Adrenal gland (tissue), 12 donors: ENCODE data around the gene TMC1. TPM values are rescaled to one million over a fixed set of nuclear protein-coding genes. Genes with fewer than 3 reads are reported as not detected.

Experiments used
- DNase-seq, 7 donors: peaks; one replicate each; pipeline ENCODE4 v3.0.0-alpha.2; 2019 to 2020
- H3K27ac ChIP-seq, 5 donors: fragments of 200-600 bp; sonication (generic) in 4 of 5; 1 replicate in 3 of 5; 2 replicates in 2 of 5; pipeline versions ENCODE4 v1.5.1 to v1.8.0; 2016 to 2020; ENCODE audit warnings: mild to moderate bottlenecking in 1 of 5
- H3K27me3 ChIP-seq: fragments of 200-600 bp; 2 replicates; pipeline ENCODE4 v1.8.0; 2021
- H3K36me3 ChIP-seq, 2 donors: fragments of 200-600 bp; replicated peaks in 1 of 2; 1 replicate in 1 of 2; 2 replicates in 1 of 2; pipeline versions ENCODE4 v1.5.1 to v1.8.0; 2018 to 2022
- H3K4me1 ChIP-seq, 2 donors: fragments of 200-600 bp; replicated peaks in 1 of 2; 1 replicate in 1 of 2; 2 replicates in 1 of 2; pipeline versions ENCODE4 v1.5.1 to v1.8.0; 2018 to 2021
- H3K4me3 ChIP-seq, 4 donors: fragments of 200-600 bp; sonication (generic) in 3 of 4; one replicate each; pipeline ENCODE4 v1.5.1; 2016 to 2018
- H3K9me3 ChIP-seq, 3 donors: fragments of 200-600 bp; sonication (generic) in 1 of 3; replicated peaks in 1 of 3; 1 replicate in 2 of 3; 2 replicates in 1 of 3; pipeline versions ENCODE4 v1.5.1 to v1.8.0; 2016 to 2021
- POLR2A ChIP-seq, 2 donors: fragments of 450-650 bp; IDR thresholded peaks; one replicate each; pipeline ENCODE4 v1.6.1; 2017; ENCODE audit warnings: antibody characterized with exemption in 2 of 2, mild to moderate bottlenecking in 2 of 2, moderate library complexity in 1 of 2
- WGBS, 4 donors: extraction: QIAGEN DNeasy Blood & Tissue Kit in 2 of 4; methylation state at CpG; one replicate each; pipeline versions ENCODE4 v1.1.5 to v1.1.7; 2013 to 2017; 5-methylcytosine and 5-hydroxymethylcytosine counted together
- intact Hi-C, 2 donors: fragments of 100-400 bp; cut with DNase I; formaldehyde crosslinking; loops; one replicate each; pipeline versions ENCODE4 v1.14.1 to v1.15.0; 2022 to 2023
- polyA plus RNA-seq, 3 donors: library from polyadenylated mRNA; stranded (reverse); fragments of 200-250 nt in 2 of 3; fragments of 350-450 nt in 1 of 3; fragmentation: Illumina TruSeq in 1 of 3; extraction: RNeasy Lipid Tissue Mini Kit (QIAGEN cat#74804) in 1 of 3; gene quantifications; one replicate each; pipeline ENCODE4 v1.2.3, GENCODE V29; 2013 to 2014
- total RNA-seq, 9 donors: library from RNA; depleted of rRNA in 4 of 9; stranded (reverse); fragments of >200 nt in 4 of 9; fragments of 120-200 nt in 1 of 9; fragmentation: NEBNext Ultra II Directional in 1 of 9; extraction: Animal tissue kit (Norgen Biotek cat#: 25700) in 1 of 9; gene quantifications; one replicate each; pipeline versions ENCODE4 v1.1.0 to v1.2.4, GENCODE V29; 2013 to 2023
- TF ChIP-seq, protein P1 (sequence below), 6 experiments: fragments of 450-650 bp in 4 of 6; fragments of 200-600 bp in 2 of 6; sonication (generic) in 1 of 6; IDR thresholded peaks; 1 replicate in 5 of 6; 2 replicates in 1 of 6; pipeline versions ENCODE4 v1.5.1 to v1.8.0; 2016 to 2021; ENCODE audit warnings: antibody characterized with exemption in 6 of 6, mild to moderate bottlenecking in 2 of 6, moderate library complexity in 1 of 6
- donor health status: healthy with polysubstance abuse.
- donor health status: Bipolar disorder and iron deficiency.
- donor health status: DM: yes; HTN: yes; CAD: no.
- donor health status: DM: no; HTN: no; CAD: no.
- donor health status: DM: no; HTN: no; CAD: no.
- donor health status: DM: yes; HTN: yes; CAD: no.

The TMC1 gene
- total and polyA plus RNA-seq, 12 donors, result 0.22 to 1.5 (median 0.50) TPM; not detected in 7

DNA sequence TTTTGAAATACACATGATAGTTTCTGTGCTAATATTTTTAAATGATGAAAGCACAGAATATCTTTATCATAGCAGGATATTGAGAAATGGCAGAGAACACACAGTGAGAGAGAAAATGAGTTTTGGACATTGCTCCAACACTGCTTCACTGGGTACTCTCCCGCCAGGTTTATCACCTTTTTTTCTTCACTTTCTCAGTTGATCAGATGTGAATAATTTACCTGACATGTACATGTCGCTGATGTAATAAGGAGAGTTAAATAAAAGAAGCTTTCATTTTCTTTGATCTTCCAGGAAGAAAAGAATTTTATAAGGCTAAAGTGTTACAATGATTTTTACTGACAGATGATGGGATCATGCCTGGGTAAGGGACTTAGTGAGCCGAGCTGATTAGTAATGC lies 297.0 kb downstream of the TMC1 start:
- TF ChIP-seq, protein P1, sequence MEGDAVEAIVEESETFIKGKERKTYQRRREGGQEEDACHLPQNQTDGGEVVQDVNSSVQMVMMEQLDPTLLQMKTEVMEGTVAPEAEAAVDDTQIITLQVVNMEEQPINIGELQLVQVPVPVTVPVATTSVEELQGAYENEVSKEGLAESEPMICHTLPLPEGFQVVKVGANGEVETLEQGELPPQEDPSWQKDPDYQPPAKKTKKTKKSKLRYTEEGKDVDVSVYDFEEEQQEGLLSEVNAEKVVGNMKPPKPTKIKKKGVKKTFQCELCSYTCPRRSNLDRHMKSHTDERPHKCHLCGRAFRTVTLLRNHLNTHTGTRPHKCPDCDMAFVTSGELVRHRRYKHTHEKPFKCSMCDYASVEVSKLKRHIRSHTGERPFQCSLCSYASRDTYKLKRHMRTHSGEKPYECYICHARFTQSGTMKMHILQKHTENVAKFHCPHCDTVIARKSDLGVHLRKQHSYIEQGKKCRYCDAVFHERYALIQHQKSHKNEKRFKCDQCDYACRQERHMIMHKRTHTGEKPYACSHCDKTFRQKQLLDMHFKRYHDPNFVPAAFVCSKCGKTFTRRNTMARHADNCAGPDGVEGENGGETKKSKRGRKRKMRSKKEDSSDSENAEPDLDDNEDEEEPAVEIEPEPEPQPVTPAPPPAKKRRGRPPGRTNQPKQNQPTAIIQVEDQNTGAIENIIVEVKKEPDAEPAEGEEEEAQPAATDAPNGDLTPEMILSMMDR (IDR thresholded peaks at IDR 0.05), result no peak
- no peak for TF ChIP-seq POLR2A (IDR thresholded peaks at IDR 0.05)
- Histone ChIP-seq H3K27me3 (no peaks in the 10 kb centered on the region), H3K27ac (no peak overlapping the region), H3K4me1 (no peaks in the 10 kb centered on the region), H3K36me3 (no peaks in the 10 kb centered on the region), H3K9me3 (no peaks in the 10 kb centered on the region), H3K4me3 (no peak overlapping the region)
- intact Hi-C loops, result no loop called here
- no peak for DNase-seq
- 88 to 92% (median 89%) methylated on average over 3 of the region's 3 CpGs for WGBS, 4 donors

DNA sequence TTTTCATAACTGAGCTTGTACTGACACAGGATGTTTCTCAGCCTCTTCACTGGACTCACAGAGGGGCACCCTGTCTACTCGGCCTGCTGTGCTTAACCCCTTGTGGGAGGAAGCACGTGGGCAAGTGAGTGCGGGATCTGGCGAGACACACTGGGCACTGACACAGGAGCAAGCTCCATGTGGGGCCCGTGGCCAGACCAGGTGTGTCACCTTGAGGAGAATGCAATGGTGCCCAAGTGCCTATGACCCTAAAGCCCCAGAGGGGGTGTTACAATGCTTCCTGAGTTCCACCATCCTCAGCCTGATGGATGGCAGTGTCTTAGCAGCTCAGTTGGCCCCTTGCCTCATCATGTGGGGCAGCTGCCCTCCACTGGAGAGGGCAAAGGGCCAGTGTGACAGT lies 302.6 kb downstream of the TMC1 start:
- no peak for TF ChIP-seq POLR2A (IDR thresholded peaks at IDR 0.05)
- TF ChIP-seq, protein P1 (IDR thresholded peaks at IDR 0.05), result no peak
- intact Hi-C loops, result loop anchor here (5.0 to 10.0 kb wide), 5 partner anchors 219 to 782 kb away; no protein-coding TSS in a partner anchor
- WGBS, 4 donors, result 61 to 78% (median 73%) methylated on average over 5 of the region's 5 CpGs
- Histone ChIP-seq H3K4me3 (no peak overlapping the region), H3K9me3 (no peaks in the 10 kb centered on the region), H3K27me3 (no peaks in the 10 kb centered on the region), H3K4me1 (no peaks in the 10 kb centered on the region), H3K27ac (no peak overlapping the region), H3K36me3 (no peaks in the 10 kb centered on the region)
- DNase-seq, result no peak

DNA sequence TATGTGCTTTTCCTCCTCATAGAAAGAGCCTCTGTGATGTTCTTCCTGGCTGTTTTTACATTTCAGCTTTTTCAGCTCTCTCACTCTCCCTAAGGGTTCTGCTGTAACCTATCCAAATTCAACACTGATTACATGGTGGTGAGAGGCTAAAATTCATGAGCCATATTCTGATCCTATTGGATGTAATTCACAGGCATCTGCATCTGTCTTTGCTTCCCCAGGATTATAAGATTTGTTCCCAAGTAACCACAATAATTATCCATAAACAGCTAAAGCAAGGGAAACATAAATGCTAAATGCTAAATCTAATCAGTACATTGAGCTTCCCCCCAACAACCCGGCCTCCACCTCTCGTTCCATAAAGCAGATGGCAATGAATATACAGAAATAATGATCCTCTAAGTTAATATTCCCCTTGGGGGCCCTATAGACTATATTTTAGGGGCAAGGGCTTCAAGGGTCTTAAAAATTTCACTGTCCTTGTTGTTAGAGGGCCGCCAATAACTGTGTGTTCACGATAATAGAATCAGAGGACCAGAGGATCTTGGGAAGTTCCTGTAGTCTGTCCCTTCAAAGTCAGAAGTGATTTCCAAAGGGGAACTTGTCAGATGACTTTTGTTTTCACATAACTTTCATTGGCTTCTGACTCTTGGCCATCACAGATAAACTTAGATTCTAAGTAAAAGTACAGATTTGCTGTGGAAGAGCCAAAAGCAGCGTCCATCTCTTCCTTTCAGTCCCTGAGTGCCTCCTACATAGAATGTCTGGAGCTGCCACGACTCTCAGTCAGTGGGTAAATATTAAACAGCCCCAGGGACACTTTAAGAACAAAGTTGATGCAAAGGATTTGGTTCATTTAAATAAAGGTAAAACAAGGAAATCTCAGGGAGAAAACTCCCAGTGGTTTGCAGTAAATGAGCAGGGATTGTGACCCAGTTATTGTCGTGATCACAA lies 305.9 kb downstream of the TMC1 start:
- no peaks in the 10 kb centered on the region for H3K36me3 ChIP-seq
- H3K27me3 ChIP-seq, result no peaks in the 10 kb centered on the region
- DNase-seq, result no peak
- H3K4me3 ChIP-seq, result no peak overlapping the region
- intact Hi-C loops, result loop anchor here (10.0 kb wide), 3 partner anchors 222 to 782 kb away; no protein-coding TSS in a partner anchor
- TF ChIP-seq, protein P1 (IDR thresholded peaks at IDR 0.05), result no peak
- no peak for TF ChIP-seq POLR2A (IDR thresholded peaks at IDR 0.05)
- H3K9me3 ChIP-seq, result no peaks in the 10 kb centered on the region
- H3K4me1 ChIP-seq, result no peaks in the 10 kb centered on the region
- WGBS, 4 donors, result 69 to 82% (median 75%) methylated on average over 7 of the region's 7 CpGs
- no peak overlapping the region for H3K27ac ChIP-seq

DNA sequence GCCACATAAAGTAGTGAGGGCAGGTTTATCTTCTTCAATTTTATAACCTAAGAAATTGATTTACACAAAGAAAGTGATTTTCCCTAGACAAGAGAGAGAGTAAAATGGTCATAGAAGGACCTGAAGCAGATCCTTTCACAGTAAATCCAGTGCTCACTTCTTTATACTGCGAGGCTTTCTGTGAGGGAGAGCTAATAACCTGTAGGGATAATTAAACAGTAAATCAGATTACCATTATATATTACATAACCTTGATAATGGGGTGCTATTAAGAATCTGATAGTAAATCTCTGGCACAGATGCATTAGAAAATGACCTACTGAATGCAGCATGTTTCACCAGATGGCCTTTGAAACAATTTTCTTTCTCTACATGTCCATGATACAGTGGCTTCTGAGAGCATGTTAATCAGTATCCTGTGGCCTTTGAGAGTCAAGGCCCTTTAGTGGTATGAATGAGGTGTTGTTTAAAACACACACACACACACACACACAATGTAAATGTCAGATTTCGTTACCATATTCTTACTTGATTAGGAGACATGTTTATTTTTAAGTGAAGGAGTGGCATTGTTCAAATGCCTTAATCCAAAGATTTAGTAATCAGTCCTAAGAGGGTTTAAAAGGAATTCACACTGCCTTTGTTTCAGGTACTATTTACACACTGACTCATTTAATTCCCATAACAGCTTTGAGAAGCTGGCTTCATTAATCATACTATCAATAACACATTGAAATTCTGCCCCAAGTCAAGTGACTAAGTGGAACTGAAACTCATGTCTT lies 306.7 kb downstream of the TMC1 start:
- TF ChIP-seq, protein P1 (IDR thresholded peaks at IDR 0.05), result no peak
- no peak for TF ChIP-seq POLR2A (IDR thresholded peaks at IDR 0.05)
- intact Hi-C loops, result loop anchor here (10.0 kb wide), 3 partner anchors 223 to 783 kb away; no protein-coding TSS in a partner anchor
- no peaks in the 10 kb centered on the region for H3K4me1 ChIP-seq
- no peaks in the 10 kb centered on the region for H3K36me3 ChIP-seq
- no peaks in the 10 kb centered on the region for H3K27me3 ChIP-seq
- no peak for DNase-seq
- WGBS, 4 donors, result 77 to 84% (median 79%) methylated on average over 2 of the region's 2 CpGs
- no peak overlapping the region for H3K27ac ChIP-seq
- H3K9me3 ChIP-seq, result no peaks in the 10 kb centered on the region
- H3K4me3 ChIP-seq, result no peak overlapping the region
